NCI-H2081 treated with DMSO at 0.1 percent for 48 hours (cell line): ENCODE results near the gene SCGB1C1.
"Not testable (repeated sequence)": the region's sequence is repeated elsewhere in the genome, so short reads cannot be mapped to it uniquely, and the experiment has no call there.

Experiments used
- DNase-seq: peaks from one replicate; lab custom pipeline; 2025; lab: John Stamatoyannopoulos, UW

Gene SCGB1C1

DNA sequence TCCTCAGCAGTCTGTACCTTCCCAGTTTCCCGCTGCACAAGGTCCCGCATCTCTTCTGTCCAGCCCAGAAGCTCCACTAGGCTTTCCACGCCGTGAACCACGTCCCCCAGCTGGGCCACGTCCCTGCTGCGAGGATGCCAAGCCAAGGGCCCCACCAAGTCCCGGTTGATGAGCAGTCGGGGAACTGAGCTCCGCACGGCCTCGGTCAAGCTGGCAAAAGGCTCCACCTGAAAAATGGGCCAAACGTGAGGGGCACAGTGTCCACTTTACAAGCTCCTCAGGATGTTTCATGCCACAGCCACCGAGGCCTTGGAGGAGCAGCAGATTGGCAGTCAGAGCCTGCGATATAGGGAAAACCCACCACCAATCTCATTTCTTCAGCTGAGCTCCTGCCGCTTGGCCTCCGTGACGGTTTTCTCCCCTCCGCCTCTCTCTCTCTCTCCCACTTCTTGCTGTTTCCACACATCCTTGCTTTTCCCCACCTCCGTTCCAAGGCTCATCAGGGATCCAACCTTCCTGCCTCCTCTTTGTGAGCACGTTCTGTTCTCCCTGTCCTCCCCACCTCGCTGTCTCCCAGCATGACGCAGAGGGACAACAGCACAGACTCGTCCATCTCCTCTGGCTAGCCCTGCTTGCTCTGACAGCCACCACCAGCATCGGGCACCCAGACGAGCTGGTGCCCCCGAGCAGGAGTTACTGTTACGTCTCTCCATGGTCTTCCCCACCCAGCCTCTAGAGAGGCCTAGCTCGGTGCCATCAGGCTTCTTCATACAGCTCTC lies 26.1 kb downstream of the SCGB1C1 start:
- no peak for DNase-seq

DNA sequence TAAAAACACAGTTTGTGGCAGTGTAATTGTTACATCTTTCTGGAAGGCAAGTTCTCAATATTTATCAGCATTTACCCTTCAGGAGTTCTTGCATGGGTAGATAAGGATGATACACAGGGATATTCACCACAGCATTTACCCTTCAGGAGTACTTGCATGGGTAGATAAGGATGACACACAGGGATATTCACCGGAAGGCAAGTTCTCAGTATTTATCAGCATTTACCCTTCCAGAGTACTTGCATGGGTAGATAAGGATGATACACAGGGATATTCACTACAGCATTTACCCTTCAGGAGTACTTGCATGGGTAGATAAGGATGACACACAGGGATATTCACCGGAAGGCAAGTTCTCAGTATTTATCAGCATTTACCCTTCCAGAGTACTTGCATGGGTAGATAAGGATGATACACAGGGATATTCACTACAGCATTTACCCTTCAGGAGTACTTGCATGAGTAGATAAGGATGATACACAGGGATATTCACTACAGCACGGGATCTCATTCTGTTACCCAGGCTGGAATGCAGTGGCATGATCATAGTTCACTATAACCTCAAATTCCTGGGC lies 27.9 kb downstream of the SCGB1C1 start:
- DNase-seq, result not testable (repeated sequence)

DNA sequence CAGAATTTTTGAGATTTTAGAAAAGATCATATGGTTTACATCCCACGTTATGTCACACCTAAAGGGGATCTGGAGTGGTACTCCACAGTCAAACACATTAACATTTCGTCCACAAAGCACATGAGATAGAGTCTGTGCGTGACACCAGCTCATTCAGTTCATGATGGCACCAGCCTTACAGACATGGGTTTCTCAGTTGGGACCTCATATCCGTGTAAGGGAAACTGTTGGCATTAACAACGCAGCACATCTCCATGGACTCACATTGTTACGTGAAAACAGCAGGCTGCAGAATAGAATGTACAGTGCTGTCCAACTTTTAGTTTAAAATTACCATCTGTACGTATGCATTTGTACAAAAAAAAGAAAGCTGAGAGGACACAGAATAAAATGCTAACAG lies 28.7 kb downstream of the SCGB1C1 start:
- DNase-seq, result no peak

DNA sequence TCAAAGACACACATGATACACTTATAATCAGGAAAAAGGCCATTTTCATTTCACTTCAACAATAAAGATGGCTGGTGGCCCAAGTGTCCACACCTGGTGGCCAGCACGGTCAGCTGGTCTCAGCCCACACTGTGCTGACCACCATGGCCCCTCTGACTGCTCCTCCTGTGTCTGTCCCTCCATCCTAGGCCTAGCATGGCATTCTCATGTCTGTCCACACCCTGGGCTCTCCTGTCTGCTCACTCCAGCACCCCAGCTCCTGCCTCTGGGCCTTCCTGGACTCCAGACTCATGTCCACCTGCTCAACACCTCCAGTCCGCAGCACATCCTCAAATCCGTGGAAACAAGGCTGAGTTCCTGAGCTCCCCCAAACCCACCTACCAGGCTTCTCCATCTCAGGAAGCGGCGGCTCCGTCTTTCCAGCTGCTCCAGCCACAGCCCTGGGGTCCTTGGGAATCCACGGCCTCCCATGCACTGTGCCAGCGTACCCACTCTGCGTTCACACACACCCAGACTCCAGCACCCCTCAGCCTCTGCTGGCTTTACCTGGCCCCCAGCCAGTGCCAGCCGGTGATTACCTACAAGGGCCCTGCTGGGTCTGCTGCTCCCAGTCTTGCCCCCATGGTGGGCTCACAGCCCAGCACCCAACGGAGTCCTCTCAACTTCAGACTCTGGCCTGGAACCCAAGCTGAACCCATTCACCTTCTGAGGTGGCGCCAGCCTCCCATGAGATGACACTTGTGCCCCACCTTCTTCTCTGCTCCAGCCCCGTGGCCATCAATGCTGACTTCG lies 29.3 kb downstream of the SCGB1C1 start:
- no peak for DNase-seq

DNA sequence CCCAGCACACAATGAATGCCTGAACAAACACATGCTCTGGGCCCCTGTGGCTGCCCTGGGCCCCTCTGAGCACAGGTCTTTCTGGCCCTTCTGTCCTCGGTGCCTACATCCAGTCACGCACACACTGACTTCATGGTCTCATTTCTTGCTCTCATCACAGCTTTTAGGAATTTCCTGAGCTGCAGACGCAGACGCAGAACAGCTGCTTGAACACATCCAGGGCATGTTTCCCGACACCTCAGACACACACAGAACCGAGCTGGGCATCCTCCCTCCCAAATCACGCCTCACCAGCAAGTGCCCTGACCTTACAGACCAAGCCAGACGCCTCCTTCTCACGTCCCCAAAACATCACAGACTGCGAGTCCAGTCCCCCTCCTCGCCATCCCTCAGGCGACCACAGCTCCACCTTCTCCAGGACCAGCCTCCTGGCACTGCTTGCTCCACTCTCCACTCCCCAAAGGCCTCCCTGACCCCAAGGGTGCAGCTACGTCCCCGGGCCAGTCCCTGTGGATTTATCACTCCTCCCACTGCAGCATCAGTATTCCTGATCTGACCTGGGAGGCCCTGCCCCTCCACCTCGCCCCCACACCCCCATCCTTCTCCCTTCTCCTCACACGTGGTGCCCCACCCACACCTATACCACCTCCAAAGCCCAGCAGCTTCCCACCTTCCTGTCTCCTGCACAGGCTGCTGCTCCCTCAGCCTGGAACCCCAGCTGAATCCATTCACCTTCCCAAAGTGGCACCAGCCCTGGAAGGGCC lies 30.3 kb downstream of the SCGB1C1 start:
- no peak for DNase-seq

DNA sequence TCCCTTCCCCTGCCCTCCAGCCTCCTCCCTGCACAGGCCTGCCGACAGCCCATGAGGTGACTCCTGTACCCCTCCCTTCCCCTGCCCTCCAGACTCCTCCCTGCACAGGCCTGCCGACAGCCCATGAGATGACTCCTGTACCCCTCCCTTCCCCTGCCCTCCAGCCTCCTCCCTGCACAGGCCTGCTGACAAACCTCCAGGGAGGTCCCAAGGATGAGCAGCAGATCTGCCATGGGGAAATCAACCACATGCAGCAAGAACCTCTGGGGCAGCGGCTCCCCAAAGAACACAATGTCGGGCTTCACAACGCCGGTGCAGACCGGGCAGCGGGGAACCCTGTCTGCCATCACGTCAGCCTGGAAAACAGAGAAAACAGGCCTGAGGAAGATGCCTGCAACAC lies 31.0 kb downstream of the SCGB1C1 start:
- DNase-seq, result no peak

DNA sequence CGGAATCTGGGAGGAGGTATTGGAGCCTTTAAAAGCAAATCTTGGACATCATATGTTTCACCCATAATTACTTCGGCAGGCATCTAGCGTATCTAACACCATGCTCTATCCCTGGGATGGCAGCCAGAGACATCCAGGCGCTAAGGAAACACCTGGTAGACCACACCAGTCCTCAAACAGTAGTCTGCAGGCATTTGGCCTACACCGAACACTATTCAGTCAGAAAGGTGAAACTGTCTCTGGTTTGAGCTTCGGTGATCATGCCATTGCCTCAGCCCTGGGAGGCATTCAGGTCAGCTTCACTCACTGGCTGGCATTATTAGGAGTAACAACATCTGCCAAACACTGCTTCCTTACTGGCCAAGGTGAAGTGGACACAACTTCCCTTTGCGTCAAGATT lies 31.5 kb downstream of the SCGB1C1 start:
- no peak for DNase-seq

DNA sequence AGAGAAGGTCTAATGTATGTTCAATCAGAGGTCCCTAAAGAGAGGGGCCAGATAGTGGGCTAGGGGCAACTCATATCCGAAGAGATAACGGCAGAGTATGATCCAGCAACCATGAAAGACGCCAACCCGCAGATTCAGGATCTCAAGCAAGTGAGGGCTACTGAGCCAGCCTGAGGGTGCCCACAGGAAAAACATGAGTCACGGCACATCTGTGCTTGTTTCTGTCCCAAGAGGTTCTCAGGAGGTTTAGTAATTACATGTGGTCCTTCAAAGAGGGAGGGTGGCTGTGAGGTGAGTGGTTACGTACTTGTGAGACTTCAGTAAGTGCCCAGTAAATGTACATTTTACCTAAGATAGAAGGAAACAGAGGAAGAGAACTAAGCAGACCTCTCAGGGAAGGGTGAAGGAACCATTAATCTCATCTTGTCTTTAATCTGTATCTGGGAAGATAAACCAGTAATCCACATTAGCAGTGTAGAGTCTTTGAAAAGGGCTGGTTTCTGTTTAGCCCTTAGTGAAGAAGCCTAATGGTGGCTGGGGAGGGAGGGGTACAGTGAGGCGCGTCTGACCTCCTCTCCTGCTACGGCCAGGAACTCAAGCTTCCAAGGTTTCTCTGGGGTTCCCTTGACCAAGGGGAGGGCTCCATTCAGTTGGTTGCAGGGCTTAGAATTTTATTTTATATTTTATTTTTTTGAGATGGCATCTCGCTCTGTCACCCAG lies 33.0 kb downstream of the SCGB1C1 start:
- no peak for DNase-seq

DNA sequence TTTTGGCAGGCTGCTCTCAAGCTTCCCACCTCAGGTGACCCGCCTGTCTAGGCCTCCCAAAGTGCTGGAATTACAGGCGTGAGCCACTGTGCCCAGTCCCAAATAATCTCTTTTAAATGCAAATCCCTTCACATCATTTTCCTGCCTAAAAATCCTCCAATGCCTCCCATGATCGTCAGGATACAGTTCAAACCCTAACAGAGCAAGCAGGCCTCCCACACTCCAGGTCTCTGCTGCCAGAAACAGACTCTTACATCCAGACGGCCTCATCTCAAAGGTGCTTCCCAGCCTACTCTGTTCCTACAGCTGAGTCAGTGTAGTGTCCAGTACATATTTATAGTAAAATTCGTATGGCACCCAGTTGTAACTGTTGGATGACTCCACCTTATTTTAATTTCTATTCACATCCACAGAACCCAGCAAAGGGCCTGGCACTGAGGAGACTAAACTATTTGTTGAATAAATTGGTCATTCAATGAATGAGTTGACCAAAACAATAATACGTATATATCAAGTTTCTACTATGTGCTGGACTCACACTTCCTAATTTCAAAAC lies 35.0 kb downstream of the SCGB1C1 start:
- DNase-seq, result no peak

DNA sequence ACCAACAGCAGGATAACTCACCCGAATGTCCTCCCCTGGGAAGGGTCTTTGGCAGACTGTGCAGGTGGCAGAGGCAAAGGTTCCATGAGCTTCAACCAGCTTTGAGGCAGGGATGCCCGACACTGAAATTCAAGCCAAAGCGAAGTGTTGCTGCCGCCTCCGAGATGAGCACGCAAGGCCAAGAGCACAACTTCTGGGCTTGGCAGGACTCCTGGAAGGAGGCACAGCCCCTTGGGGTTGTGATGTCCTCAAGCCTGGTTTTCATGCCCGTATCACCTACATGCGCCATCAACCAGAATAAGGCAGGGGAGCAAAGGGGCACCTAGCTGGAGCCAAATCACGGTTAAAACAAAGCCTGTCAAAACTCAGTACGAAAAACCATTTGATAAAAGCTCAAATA lies 37.6 kb downstream of the SCGB1C1 start:
- DNase-seq, result no peak

DNA sequence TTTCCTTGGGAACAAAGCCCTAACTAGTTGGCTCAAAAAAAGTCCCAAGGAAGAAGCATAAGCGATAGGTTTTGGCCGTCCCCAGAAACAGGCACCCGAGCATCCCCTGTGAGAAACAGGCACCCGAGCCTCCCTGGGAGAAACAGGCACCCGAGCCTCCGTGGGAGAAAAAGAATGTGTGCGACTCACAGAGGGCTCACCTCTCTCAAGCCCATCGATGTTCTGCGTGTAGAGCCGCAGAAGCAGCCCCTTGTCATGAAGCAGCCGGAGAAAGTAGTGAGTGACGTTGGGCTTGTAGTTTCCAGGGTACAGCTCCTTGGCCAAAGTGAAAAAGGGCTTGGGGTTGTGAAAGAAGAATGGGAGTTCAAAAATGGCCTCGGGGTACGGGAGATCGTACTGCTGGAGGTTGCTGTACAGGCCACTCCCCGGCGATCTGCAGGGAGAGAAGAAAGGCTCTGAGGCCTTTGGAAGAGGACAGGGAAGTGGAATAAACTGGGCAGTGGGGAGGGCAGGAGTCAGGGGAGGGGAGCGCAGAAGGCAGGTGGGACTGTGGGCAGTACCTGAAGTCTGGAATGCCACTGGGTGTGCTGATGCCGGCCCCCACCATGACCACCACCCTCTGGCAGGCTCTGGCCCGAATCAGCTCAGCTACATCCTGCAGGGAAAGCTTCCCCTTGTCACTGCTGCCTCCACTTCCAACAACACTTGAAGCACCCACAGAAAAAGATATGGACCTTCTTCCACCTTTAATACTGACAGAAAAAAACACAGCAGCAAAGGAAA lies 40.1 kb downstream of the SCGB1C1 start:
- DNase-seq, result no peak

DNA sequence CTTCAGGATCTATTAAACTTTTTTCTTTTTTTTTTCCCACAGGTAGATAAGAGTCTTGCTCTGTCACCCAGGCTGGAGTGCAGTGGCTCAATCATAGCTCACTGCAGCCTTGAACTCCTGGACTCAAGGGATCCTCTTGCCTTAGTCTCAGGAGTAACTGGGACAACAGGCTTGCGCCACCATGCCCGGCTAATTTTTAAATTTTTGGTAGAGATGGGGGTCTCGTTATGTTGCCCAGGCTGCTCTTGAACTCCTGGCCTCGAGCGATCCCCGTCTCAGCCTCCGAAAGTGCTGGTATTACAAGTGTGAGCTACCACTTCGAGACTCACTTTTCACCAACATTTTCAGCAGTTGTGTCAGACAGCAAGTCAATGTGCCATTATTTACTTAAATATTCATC lies 42.3 kb downstream of the SCGB1C1 start:
- no peak for DNase-seq

DNA sequence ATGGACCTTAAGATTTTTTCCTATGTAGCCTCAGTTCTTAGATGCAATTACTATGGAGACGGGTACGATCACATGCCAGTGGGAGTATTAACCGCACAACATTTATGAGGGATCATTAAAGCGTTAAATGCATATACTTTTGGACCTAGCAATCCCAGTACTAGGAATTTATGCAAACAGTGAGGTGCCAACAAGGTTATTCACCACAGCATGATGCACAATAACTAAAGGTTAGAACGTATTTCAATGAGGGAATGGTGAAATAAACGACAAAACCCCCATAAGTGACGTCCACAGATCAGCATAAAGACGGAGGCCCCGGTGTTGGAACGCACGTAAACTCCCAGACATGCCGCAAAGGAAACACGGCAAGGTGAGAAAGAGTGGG lies 42.7 kb downstream of the SCGB1C1 start:
- no peak for DNase-seq

DNA sequence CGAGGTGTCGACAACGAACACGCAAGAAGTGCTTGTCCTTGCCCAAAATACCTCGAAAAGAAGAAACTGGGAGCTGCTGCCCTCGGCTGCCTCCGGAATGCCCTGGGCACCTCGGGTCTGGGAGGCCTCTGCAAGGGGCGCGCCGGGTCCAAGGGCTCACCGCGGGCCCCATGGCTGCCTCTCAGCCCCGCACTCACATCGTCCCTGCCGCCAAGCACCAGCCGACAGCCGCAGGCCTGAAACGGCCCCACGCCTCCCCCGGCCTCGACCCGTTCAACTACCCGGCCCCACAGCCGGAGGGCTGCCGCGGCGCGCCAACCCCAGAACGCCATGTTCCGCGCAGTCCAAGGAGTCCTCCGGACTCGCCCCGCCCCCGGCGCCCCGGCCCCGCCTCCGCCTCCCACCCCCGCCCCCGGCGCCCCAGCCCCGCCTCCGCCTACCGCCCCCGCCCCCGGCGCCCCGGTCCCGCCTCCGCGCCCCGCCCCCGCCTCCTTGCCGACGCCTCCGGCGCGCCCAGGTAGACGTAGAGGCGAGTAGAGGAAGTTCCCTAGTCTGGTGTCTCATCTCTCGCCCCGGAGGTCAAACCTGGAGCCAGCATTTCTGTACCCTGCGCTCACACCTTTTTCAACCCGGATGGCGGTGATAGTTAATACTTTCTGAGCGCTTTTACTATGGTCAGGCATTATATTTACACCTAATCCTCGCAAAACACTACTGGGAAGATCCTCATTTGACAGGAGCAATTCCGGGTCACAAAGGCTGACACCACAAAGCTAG lies 43.3 kb downstream of the SCGB1C1 start, which contains the start of gene SIRT3:
TSS of gene SIRT3 (minus strand) at position 346 of the 777 bp plus-strand sequence. CDS start at position 332, 14 bp downstream.
- peak; percentile 16 for DNase-seq

DNA sequence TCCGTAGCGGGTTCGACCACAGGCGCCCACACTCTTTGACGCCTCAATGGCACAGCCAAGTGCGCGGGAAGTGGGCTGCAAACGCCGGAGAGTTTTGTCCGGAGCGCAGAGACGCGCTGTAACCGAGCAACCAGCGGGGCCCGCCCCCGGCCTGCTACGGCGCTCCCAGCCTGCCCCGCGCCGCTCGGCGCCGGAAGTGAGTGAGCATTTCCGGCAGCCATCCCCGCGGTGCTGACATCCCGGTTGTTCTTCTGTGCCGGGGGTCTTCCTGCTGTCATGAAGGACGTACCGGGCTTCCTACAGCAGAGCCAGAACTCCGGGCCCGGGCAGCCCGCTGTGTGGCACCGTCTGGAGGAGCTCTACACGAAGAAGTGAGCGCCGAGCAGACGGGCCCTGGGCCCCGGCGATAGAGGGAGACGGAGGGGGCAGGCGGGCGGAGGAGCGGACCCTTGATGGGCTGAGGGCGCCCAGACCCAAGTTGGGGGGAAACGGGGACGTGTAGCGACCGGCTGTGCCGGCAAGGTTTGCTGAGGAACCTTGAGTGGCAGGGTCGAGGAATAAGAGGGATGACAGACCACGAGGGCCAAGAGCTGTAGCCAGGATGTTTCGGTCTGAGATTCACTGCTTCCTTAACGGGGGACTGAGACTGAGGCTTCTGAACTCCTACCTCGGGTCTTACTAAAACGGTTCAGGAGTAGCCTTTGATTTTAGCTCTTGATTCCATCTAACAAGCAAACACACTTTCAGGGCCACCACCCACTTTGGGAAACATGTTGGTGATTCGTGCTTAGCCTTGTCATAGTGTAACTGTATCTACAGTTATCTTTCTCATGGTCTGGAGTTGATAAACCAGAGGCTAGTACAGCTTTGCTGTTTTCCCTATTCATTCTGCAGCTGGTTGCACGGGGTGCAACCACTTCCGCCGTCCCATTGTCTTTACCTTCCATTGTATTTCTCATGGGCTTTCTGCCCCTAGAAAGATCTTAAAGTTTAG lies 44.2 kb downstream of the SCGB1C1 start, which contains the start of gene PSMD13:
TSS of gene PSMD13 (plus strand) at position 203 of the 994 bp plus-strand sequence. CDS start at position 277, 74 bp downstream.
- DNase-seq, result peak; percentile 43

DNA sequence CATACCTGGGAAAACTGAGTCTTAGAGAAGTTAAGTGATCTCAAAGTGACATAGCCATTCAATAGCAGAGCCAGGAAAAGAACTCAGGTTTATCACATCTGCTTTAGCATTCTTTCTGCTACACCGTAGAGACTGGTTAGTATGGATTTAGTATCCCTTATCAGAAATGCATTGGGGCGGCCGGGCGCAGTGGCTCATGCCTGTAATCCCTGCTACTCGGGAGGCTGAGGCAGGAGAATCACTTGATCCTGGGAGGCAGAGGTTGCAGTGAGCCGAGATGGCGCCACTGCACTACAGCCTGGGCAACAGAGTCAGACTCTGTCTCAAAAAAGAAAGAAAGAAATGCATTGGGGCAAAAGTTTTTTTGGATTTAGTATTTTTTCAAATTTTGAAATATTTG lies 45.5 kb downstream of the SCGB1C1 start:
- DNase-seq, result not testable (repeated sequence)

DNA sequence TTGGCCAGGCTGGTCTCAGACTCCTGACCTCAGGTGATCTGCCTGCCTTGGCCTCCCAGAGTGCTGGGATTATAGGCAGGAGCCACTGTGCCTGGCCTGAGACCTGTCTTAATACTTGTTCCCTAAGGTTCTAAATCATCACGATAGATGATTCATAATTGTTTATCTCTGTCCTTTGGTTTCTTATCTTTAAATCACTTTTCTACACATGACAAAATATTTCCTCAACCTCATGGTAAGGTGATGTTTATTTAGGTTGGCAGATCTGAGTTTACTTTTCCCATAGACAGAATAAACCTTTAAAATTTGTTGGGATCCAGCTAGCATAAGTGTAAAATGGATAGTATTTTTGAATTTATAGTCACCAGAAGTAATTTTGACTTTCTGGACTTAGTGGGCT lies 47.4 kb downstream of the SCGB1C1 start:
- no peak for DNase-seq

DNA sequence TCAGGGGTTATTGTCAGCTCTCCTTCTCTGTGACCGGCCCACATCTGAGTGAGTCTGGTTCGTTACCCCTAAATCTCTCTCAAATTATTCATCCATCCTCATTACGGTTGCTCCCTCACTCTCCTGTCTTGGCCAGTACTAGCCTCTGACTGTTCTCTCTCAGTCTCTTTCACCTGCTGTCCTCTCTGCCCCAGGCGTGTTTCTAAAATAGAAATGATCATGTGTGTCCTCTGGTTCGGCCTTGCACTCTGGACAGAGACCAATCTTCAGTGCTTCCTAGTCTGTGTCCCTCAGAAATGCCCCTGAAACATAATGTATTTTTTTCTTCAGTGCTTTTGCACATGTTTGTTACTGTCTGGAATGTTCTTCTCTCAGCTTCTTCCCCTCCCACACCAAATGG lies 48.8 kb downstream of the SCGB1C1 start:
- DNase-seq, result no peak
